Epithelial cell of esophagus (primary cell): ENCODE measurements around the gene CFL2.
"Not testable (repeated sequence)": the region's sequence is repeated elsewhere in the genome, so short reads cannot be mapped to it uniquely, and the experiment has no call there.

Experiments
- DNase-seq: peaks from one replicate; pipeline ENCODE4 v3.0.0; 2010; ENCODE audit warnings: low read depth
- H3K4me3 ChIP-seq: 2 replicates; pipeline ENCODE4 v1.5.1; 2011; ENCODE audit warnings: mild to moderate bottlenecking, low read length, control low read depth
- CTCF ChIP-seq: IDR thresholded peaks from 2 replicates; pipeline ENCODE4 v1.5.1; 2011; ENCODE audit warnings: low read depth, mild to moderate bottlenecking, low read length, control low read depth, inconsistent platforms; ENCODE audit not compliant: insufficient read depth; ENCODE audit errors: missing control alignments

The CFL2 gene

GRCh38 chr14:34742270-34743115, 28.1 kb upstream of the CFL2 start:
- DNase-seq = no peak
- H3K4me3 ChIP-seq = no peak overlapping the region
- TF ChIP-seq CTCF = no peak

- no peak for TF ChIP-seq CTCF
- no peak for DNase-seq
- H3K4me3 ChIP-seq = no peak overlapping the region
Measured at GRCh38 chr14:34741840-34742239, 27.4 kb upstream of the CFL2 start.

- not testable (repeated sequence) for H3K4me3 ChIP-seq
- DNase-seq = peak; percentile 21
Measured at GRCh38 chr14:34740139-34740538, 25.7 kb upstream of the CFL2 start.

GRCh38 chr14:34737079-34737478, 22.7 kb upstream of the CFL2 start:
- not testable (repeated sequence) for DNase-seq, H3K4me3 ChIP-seq

- peak; percentile 78 for DNase-seq
- H3K4me3 ChIP-seq = no peak overlapping the region
- TF ChIP-seq CTCF = no peak
Measured at GRCh38 chr14:34733245-34733644, 18.9 kb upstream of the CFL2 start.

- no peak overlapping the region for H3K4me3 ChIP-seq
- TF ChIP-seq CTCF = no peak
Measured at GRCh38 chr14:34732802-34733201, 18.4 kb upstream of the CFL2 start.

GRCh38 chr14:34723867-34724266, 9.5 kb upstream of the CFL2 start:
- DNase-seq = no peak
- no peak overlapping the region for H3K4me3 ChIP-seq
- no peak for TF ChIP-seq CTCF

More at GRCh38 chr14:34732802-34733201, 18.4 kb upstream of the CFL2 start:
- DNase-seq = no peak
